Tibial nerve (tissue), 4 donors: ENCODE measurements around the gene HOXA4. TPM values are rescaled to one million over a fixed set of nuclear protein-coding genes. Genes with fewer than 3 reads are reported as not detected.

Experiments
- DNase-seq, 2 donors: peaks; one replicate each; pipeline ENCODE4 v3.0.0-alpha.2; 2019; ENCODE audit warnings: low spot score in 2 of 2
- H3K27ac ChIP-seq, 4 donors: fragments of 200-600 bp; sonication (generic) in 3 of 4; one replicate each; pipeline ENCODE4 v1.5.1; 2017 to 2019; ENCODE audit warnings: mild to moderate bottlenecking in 1 of 4
- H3K27me3 ChIP-seq, 2 donors: fragments of 200-600 bp; sonication (generic) in 1 of 2; one replicate each; pipeline versions ENCODE4 v1.5.1 to v1.6.0; 2017 to 2019
- H3K36me3 ChIP-seq, 3 donors: fragments of 200-600 bp; sonication (generic); one replicate each; pipeline ENCODE4 v1.5.1; 2018 to 2019
- H3K4me1 ChIP-seq, 4 donors: fragments of 200-600 bp; sonication (generic) in 3 of 4; one replicate each; pipeline ENCODE4 v1.5.1; 2017 to 2019
- H3K4me3 ChIP-seq, 4 donors: fragments of 200-600 bp; sonication (generic) in 3 of 4; one replicate each; pipeline ENCODE4 v1.5.1; 2017 to 2019; ENCODE audit warnings: mild to moderate bottlenecking in 1 of 4, moderate library complexity in 1 of 4
- H3K9me3 ChIP-seq, 4 donors: fragments of 200-600 bp; sonication (generic) in 3 of 4; one replicate each; pipeline ENCODE4 v1.5.1; 2017 to 2019
- EP300 ChIP-seq, 2 donors: sonication (generic); formaldehyde crosslinking; IDR thresholded peaks; one replicate each; pipeline ENCODE4 v1.6.1; 2017; ENCODE audit warnings: antibody characterized with exemption in 2 of 2, mild to moderate bottlenecking in 1 of 2
- POLR2A ChIP-seq, 2 donors: fragments of 450-650 bp; IDR thresholded peaks; one replicate each; pipeline ENCODE4 v1.6.1; 2017; ENCODE audit warnings: antibody characterized with exemption in 2 of 2, mild to moderate bottlenecking in 2 of 2, moderate library complexity in 2 of 2
- WGBS, 2 donors: methylation state at CpG; one replicate each; pipeline ENCODE4 v1.1.5; 2018; 5-methylcytosine and 5-hydroxymethylcytosine counted together
- total RNA-seq, 4 donors: library from RNA; depleted of rRNA; stranded (reverse); fragments of >200 nt; gene quantifications; one replicate each; pipeline ENCODE4 v1.1.0, GENCODE V29; 2016
- TF ChIP-seq, protein P1 (sequence below), 5 experiments: fragments of 200-600 bp in 3 of 5; fragments of 450-650 bp in 2 of 5; sonication (generic) in 3 of 5; IDR thresholded peaks; one replicate each; pipeline ENCODE4 v1.5.1; 2016 to 2019; ENCODE audit warnings: antibody characterized with exemption in 5 of 5, mild to moderate bottlenecking in 3 of 5, moderate library complexity in 2 of 5

HOXA4 gene
- total RNA-seq, 4 donors from 2014 or later: 4.4 to 6.3 (median 4.7) TPM

DNA sequence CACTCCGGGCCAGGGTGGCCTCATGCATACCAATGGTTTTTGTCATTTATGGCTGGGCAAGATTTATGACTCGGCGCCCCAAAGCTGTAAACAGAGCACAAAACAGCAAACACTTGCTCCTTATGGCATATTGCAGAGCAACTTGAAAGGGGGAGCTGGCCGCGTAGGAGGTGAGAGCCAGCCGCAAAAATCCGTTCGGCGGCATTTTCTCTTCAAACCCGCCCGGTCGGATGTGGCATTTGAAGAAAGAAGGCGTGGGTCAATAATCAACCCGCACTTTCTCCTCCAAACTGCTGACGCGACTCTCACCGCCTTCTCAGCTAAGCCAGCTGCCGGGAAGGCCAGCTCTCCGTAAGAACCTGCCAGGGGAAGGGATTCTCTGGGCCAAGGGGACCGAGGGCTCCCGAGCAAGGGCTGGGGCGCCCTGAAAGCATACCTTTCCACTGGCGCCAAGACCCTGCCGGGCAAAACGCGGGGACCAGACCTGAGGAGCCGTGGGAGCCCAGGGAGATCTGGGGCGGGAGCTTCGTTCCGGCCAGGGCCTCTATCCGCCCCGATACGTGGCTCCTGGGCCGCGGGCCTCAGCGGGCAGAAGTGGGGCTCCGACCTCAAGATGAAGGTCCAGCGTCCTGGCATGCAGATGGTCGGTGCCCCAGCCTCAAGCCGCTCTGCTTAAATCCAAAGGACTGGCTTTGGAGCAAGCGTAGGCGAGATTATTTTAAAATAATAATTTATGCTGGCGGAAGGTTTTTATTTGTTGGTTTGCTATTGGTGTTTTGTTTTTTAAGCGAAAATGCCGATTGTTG lies 15.1 kb downstream of the HOXA4 start:
- Histone ChIP-seq H3K9me3 (no peaks in the 10 kb centered on the region), H3K36me3 (peaks cover 0 to 7% (median 0%) of the 10 kb centered on the region in 3 donors), H3K4me3 (peak overlapping the region in 2 of 4 donors; percentile 6 to 18), H3K4me1 (peaks cover 0 to 61% (median 3%) of the 10 kb centered on the region in 4 donors), H3K27me3 (peaks cover 0 to 54% of the 10 kb centered on the region in 2 donors), H3K27ac (peak overlapping the region in 3 of 4 donors; percentile 29 to 83 (median 52))
- 65 to 72% methylated on average over 37 to 45 of the region's 45 CpGs for WGBS, 2 donors
- DNase-seq: no peak
- TF ChIP-seq, protein P1, sequence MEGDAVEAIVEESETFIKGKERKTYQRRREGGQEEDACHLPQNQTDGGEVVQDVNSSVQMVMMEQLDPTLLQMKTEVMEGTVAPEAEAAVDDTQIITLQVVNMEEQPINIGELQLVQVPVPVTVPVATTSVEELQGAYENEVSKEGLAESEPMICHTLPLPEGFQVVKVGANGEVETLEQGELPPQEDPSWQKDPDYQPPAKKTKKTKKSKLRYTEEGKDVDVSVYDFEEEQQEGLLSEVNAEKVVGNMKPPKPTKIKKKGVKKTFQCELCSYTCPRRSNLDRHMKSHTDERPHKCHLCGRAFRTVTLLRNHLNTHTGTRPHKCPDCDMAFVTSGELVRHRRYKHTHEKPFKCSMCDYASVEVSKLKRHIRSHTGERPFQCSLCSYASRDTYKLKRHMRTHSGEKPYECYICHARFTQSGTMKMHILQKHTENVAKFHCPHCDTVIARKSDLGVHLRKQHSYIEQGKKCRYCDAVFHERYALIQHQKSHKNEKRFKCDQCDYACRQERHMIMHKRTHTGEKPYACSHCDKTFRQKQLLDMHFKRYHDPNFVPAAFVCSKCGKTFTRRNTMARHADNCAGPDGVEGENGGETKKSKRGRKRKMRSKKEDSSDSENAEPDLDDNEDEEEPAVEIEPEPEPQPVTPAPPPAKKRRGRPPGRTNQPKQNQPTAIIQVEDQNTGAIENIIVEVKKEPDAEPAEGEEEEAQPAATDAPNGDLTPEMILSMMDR (IDR thresholded peaks at IDR 0.05): no peak
- TF ChIP-seq POLR2A (IDR thresholded peaks at IDR 0.05): no peak
- no peak for TF ChIP-seq EP300 (IDR thresholded peaks at IDR 0.05)

DNA sequence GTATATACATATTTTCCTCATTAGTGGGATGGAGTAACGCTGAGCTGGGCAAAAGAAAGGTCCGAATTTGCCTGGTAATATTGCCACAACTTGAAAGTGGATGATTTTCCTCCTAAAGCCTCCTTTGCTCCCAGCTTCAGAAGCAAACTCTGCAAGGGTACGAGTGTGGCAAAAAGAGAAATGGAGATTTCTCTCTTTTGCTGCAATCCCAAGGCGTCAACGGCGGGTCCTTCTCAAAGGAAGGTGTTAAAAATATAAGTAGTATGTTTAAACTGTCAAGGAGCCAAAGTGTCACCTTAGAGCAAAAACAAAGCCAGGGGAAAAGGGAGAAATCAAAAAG lies 15.7 kb downstream of the HOXA4 start:
- no peaks in the 10 kb centered on the region for H3K9me3 ChIP-seq
- DNase-seq: no peak
- H3K4me3 ChIP-seq: peak overlapping the region in 2 of 4 donors; percentile 6 to 18
- TF ChIP-seq, protein P1 (IDR thresholded peaks at IDR 0.05): no peak
- TF ChIP-seq EP300 (IDR thresholded peaks at IDR 0.05) (no peak), POLR2A (IDR thresholded peaks at IDR 0.05) (no peak)
- H3K36me3 ChIP-seq: peaks cover 0 to 7% (median 0%) of the 10 kb centered on the region in 3 donors
- peaks cover 0 to 65% (median 6%) of the 10 kb centered on the region in 4 donors for H3K4me1 ChIP-seq
- H3K27me3 ChIP-seq: peaks cover 0 to 54% of the 10 kb centered on the region in 2 donors
- H3K27ac ChIP-seq: peak overlapping the region in 2 of 4 donors; percentile 29 to 83
- 66 to 69% methylated on average over 6 of the region's 6 CpGs for WGBS, 2 donors

DNA sequence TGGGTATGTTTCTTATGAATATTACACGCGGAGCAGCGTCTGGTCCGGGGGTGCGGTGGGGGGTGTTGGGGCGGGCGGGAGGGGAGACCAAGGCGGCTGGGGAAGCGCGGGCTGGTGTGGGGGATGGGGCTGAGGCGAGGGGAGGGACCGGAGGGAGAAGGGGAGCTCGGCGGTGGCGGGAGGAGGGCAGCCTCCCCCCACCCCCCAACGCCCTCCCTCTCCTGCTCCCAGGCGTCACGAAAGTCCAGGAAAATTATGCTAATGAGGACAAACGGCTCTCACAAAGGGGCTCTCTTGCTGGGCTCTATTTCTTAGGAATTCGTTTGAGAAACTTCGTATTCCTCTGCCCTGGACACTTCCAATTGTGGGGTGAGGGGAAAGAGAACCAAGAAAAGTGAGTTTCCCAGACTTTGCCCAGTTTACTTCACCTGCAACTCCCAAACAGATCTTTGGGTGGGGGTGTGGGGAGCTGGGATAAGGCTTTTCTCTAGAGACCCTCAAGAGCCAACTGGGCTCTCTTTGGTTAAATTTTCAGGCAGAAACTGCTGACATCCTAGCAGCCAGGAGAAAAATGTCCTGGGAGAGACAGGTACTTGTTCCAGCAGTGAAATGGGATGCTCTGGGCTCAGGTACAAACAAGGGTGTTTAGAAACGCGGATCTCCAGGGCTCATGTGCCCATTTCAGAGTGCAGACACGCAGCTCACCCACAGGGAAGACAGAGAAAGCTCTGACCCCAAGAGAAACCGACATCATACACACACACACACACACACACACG lies 16.4 kb downstream of the HOXA4 start:
- Histone ChIP-seq H3K27ac (peak overlapping the region; percentile 9 to 85 (median 80)), H3K27me3 (peaks cover 0 to 54% of the 10 kb centered on the region in 2 donors), H3K4me1 (peaks cover 0 to 72% (median 6%) of the 10 kb centered on the region in 4 donors), H3K9me3 (no peaks in the 10 kb centered on the region), H3K36me3 (peaks cover 0 to 7% (median 0%) of the 10 kb centered on the region in 3 donors), H3K4me3 (peak overlapping the region; percentile 19 to 54 (median 34))
- TF ChIP-seq EP300 (IDR thresholded peaks at IDR 0.05): no peak
- TF ChIP-seq, protein P1 (IDR thresholded peaks at IDR 0.05): no peak
- no peak for TF ChIP-seq POLR2A (IDR thresholded peaks at IDR 0.05)
- no peak for DNase-seq
- WGBS, 2 donors: 27 to 31% methylated on average over 15 to 22 of the region's 26 CpGs

DNA sequence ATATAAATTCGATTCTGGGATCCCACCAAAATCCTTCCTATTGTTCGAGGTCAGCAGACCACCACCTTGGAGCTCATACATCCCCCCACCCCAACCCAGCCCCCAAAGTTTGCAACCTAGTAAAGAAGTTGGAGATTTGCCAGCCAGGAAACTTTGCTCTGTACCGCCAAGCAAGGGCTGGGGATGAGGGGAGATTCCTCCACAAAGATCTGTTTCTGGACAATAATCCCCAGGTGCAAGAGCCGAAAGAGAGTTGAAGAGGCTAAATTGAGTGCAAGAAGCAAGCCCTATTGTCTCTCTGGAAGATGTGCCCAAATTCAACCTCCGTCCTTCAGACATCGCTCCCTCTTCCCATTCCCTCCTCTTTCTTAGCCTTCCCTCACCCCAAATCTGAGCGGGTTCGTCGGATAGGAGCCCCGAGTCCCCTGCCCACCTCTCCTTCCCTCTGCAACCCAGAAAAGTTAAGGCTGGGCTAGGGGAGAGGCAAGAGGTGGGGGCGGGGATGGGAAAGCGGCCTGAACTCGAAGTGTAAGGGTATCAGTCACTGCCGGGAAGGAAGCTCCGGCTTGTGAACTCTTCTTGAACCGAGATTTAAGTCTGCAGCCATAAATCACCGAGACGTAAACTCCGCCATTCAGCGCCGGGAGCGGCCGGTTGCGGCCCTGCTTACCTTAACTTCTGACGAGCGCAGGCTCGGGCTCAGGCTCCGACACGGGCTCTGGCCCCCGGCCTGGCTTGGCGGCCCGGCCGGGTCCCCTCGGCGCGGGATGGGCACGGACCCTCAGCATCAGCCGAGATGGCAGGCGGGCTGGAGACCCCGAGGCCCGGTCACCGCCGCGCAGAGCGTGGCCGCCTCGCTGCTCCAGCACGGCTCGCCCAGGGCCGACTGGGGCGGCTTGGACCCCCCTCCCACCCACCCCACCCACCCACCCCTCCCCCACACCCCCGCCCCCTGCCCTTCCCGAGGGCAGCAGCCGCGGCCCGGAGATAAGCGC lies 17.3 kb downstream of the HOXA4 start:
- TF ChIP-seq EP300 (IDR thresholded peaks at IDR 0.05): no peak
- WGBS, 2 donors: 17 to 38% methylated on average over 32 to 40 of the region's 57 CpGs
- Histone ChIP-seq H3K27ac (peak overlapping the region; percentile 9 to 85 (median 80)), H3K9me3 (no peaks in the 10 kb centered on the region), H3K27me3 (peaks cover 0 to 58% of the 10 kb centered on the region in 2 donors), H3K36me3 (peaks cover 0 to 11% (median 0%) of the 10 kb centered on the region in 3 donors), H3K4me3 (peak overlapping the region; percentile 19 to 54 (median 34)), H3K4me1 (peaks cover 0 to 78% (median 4%) of the 10 kb centered on the region in 4 donors)
- no peak for DNase-seq

DNA sequence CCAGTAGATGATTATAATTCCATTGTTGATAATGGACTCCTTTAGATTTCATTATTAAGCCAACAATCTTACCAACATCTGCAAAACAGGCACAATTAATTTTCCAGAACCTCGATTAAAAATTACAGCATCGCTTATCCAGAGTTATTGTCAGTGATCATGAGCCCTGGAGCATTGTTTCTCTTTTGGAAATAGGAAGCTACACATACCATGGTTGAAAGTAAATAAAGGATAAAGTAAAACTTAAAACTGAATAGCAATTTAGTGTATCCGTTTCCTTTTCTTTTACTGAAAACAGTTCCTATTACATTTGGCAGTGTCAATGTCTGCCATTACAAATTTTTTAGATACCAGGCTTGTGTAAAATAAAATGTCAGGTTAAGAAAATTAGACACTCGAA lies 18.2 kb downstream of the HOXA4 start:
- Histone ChIP-seq H3K27me3 (peaks cover 0 to 57% of the 10 kb centered on the region in 2 donors), H3K27ac (peak overlapping the region in 3 of 4 donors; percentile 21 to 85 (median 78)), H3K9me3 (no peaks in the 10 kb centered on the region), H3K4me1 (peaks cover 0 to 71% (median 4%) of the 10 kb centered on the region in 4 donors), H3K36me3 (peaks cover 0 to 9% (median 0%) of the 10 kb centered on the region in 3 donors), H3K4me3 (no peak overlapping the region)
- WGBS, 2 donors: 57 to 65% methylated on average over 4 of the region's 4 CpGs
- no peak for DNase-seq
- TF ChIP-seq EP300 (IDR thresholded peaks at IDR 0.05) (no peak), POLR2A (IDR thresholded peaks at IDR 0.05) (no peak)
- TF ChIP-seq, protein P1 (IDR thresholded peaks at IDR 0.05): no peak
